ENCODE data around the gene PIM2.

DNA sequence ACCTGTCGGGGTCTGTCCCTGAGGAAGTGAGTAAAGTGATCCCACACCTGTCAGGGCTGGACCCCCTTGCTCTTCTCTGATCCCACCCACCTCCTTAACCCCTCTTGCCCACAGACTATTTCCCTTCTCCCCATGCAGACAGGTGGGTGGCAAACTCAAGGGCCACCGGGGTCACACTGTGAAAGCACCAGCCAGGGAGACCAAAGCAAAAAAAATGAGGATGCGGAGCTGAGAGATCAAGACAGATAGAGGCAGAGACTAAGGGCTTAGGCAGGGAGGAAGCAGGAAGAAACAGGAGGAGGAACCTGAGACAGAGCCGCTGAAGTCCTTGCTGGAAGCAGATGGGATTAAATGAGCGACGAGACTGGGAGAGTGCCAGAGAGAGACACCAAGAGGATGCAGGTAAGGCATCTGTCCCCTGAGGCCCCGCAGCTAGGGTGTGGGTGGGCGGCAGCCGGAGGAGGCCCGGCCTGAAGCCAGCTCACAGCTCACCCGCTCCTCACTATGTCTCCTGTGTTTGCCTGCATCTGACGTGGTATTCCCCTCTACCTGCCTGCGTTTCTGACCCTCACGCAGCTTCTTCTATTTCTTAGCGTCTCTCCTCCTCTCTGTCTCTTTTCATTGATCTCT, 28.4 kb downstream of the PIM2 start:
- TF ChIP-seq, protein P1, sequence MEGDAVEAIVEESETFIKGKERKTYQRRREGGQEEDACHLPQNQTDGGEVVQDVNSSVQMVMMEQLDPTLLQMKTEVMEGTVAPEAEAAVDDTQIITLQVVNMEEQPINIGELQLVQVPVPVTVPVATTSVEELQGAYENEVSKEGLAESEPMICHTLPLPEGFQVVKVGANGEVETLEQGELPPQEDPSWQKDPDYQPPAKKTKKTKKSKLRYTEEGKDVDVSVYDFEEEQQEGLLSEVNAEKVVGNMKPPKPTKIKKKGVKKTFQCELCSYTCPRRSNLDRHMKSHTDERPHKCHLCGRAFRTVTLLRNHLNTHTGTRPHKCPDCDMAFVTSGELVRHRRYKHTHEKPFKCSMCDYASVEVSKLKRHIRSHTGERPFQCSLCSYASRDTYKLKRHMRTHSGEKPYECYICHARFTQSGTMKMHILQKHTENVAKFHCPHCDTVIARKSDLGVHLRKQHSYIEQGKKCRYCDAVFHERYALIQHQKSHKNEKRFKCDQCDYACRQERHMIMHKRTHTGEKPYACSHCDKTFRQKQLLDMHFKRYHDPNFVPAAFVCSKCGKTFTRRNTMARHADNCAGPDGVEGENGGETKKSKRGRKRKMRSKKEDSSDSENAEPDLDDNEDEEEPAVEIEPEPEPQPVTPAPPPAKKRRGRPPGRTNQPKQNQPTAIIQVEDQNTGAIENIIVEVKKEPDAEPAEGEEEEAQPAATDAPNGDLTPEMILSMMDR (conservative IDR thresholded peaks at IDR 0.05), result no peak
- TF ChIP-seq EZH2 (IDR thresholded peaks at IDR 0.05; ENCODE audit: low read depth), result no peak
